Hepatocyte (in vitro differentiated cells): ENCODE measurements around the gene CCDC24. TPM values are rescaled to one million over a fixed set of nuclear protein-coding genes. Genes with fewer than 3 reads are reported as not detected.

Experiments
- DNase-seq: peaks from one replicate; pipeline ENCODE4 v3.0.0-alpha.2; 2016; ENCODE audit warnings: low spot score
- H2AFZ ChIP-seq: fragments of 200-600 bp; sonication (generic); 2 replicates; pipeline ENCODE4 v1.6.0; 2016; ENCODE audit warnings: antibody characterized with exemption, mild to moderate bottlenecking
- H3K27ac ChIP-seq: fragments of 200-600 bp; sonication (generic); 2 replicates; pipeline ENCODE4 v1.5.1; 2016; ENCODE audit warnings: mild to moderate bottlenecking
- H3K27me3 ChIP-seq: fragments of 200-600 bp; sonication (generic); 2 replicates; pipeline ENCODE4 v1.6.1; 2016
- H3K36me3 ChIP-seq: fragments of 200-600 bp; sonication (generic); replicated peaks from 2 replicates; pipeline ENCODE4 v1.5.1; 2016; ENCODE audit warnings: low read depth; ENCODE audit not compliant: insufficient read depth
- H3K4me1 ChIP-seq: fragments of 200-600 bp; sonication (generic); 2 replicates; pipeline ENCODE4 v1.5.1; 2016; ENCODE audit warnings: mild to moderate bottlenecking, moderate library complexity; ENCODE audit not compliant: insufficient read depth
- H3K4me2 ChIP-seq: fragments of 200-600 bp; sonication (generic); 2 replicates; pipeline ENCODE4 v1.6.0; 2016
- H3K4me3 ChIP-seq: fragments of 200-600 bp; sonication (generic); 2 replicates; pipeline ENCODE4 v1.5.1; 2016; ENCODE audit warnings: mild to moderate bottlenecking
- H3K79me2 ChIP-seq: fragments of 200-600 bp; sonication (generic); 2 replicates; pipeline ENCODE4 v1.6.0; 2017; ENCODE audit warnings: mild to moderate bottlenecking
- H3K9me2 ChIP-seq: fragments of 200-600 bp; sonication (generic); replicated peaks from 2 replicates; pipeline ENCODE4 v1.6.0; 2017; ENCODE audit warnings: mild to moderate bottlenecking; ENCODE audit not compliant: insufficient read depth
- H3K9me3 ChIP-seq: fragments of 200-600 bp; sonication (generic); 2 replicates; pipeline ENCODE4 v1.5.1; 2016; ENCODE audit warnings: low read depth, mild to moderate bottlenecking
- H4K20me1 ChIP-seq: fragments of 200-600 bp; sonication (generic); 2 replicates; pipeline ENCODE4 v1.6.0; 2016; ENCODE audit warnings: mild to moderate bottlenecking; ENCODE audit not compliant: insufficient read depth, poor library complexity, severe bottlenecking
- EZH2 ChIP-seq: fragments of 200-600 bp; sonication (generic); IDR thresholded peaks from 2 replicates; pipeline ENCODE4 v1.6.1; 2016; ENCODE audit warnings: antibody characterized with exemption, mild to moderate bottlenecking, borderline replicate concordance
- EZH2phosphoT487 ChIP-seq: fragments of 200-600 bp; sonication (generic); IDR thresholded peaks from one replicate; pipeline ENCODE4 v1.6.1; 2018; ENCODE audit warnings: antibody characterized with exemption, mild to moderate bottlenecking, low read depth, moderate library complexity; ENCODE audit not compliant: unreplicated experiment, severe bottlenecking
- whole genome bisulfite sequencing: methylation state at CpG from one replicate; pipeline ENCODE4 v1.1.6; 2016; ENCODE audit warnings: low lambda C conversion rate; ENCODE audit errors: missing lambda C conversion rate; 5-methylcytosine and 5-hydroxymethylcytosine counted together
- polyA plus RNA-seq: library from polyadenylated mRNA; unstranded; fragments of >200 nt; fragmentation: Nextera tagmentation; extraction: Ambion mirVana; gene quantifications from 2 replicates; pipeline ENCODE4 v1.2.1, GENCODE V29; 2016
- total RNA-seq: library from RNA; depleted of rRNA; stranded (reverse); fragments of >200 nt; gene quantifications from 2 replicates; pipeline ENCODE4 v1.2.3, GENCODE V29; 2014
- TF ChIP-seq, protein P1 (sequence below): fragments of 200-600 bp; sonication (generic); IDR thresholded peaks from 2 replicates; pipeline ENCODE4 v1.5.1; 2016; ENCODE audit warnings: antibody characterized with exemption, mild to moderate bottlenecking; ENCODE audit not compliant: poor library complexity

Gene CCDC24
- total and polyA plus RNA-seq, 2 experiments from 2014 or later, result 13.2 to 23.7 TPM

DNA sequence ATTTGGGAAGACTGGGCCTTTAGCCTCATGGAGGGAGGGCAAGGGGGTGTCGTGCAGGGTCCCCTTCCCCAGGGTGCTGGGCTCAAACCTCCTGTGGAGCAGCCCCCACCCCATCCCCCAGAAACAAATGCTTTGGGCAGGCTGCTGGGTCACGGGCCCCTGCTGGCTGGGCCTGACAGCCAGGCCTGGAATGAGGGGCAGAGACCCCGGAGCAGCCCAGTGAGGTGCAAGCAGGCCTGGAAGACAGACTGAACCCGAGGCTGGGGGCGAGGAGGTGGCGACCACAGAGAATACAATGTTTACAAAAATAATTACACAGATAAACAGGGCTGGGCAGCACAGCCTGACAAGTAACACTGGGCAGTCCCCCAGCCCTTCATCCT lies 5.3 kb downstream of the CCDC24 start:
- Histone ChIP-seq H3K4me2 (no peak overlapping the region), H3K4me3 (no peak overlapping the region), H3K27me3 (no peaks in the 10 kb centered on the region), H3K9me3 (no peaks in the 10 kb centered on the region), H2AFZ (no peak overlapping the region), H4K20me1 (no peaks in the 10 kb centered on the region), H3K9me2 (no peaks in the 10 kb centered on the region), H3K27ac (peak overlapping the region; percentile 7), H3K4me1 (peaks cover 13% of the 10 kb centered on the region), H3K36me3 (no peaks in the 10 kb centered on the region), H3K79me2 (peaks cover 5% of the 10 kb centered on the region)
- 69% methylated on average over 6 of the region's 6 CpGs for WGBS
- DNase-seq, result no peak
- TF ChIP-seq EZH2phosphoT487 (no peak), EZH2 (no peak)
- TF ChIP-seq, protein P1, sequence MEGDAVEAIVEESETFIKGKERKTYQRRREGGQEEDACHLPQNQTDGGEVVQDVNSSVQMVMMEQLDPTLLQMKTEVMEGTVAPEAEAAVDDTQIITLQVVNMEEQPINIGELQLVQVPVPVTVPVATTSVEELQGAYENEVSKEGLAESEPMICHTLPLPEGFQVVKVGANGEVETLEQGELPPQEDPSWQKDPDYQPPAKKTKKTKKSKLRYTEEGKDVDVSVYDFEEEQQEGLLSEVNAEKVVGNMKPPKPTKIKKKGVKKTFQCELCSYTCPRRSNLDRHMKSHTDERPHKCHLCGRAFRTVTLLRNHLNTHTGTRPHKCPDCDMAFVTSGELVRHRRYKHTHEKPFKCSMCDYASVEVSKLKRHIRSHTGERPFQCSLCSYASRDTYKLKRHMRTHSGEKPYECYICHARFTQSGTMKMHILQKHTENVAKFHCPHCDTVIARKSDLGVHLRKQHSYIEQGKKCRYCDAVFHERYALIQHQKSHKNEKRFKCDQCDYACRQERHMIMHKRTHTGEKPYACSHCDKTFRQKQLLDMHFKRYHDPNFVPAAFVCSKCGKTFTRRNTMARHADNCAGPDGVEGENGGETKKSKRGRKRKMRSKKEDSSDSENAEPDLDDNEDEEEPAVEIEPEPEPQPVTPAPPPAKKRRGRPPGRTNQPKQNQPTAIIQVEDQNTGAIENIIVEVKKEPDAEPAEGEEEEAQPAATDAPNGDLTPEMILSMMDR, result no peak

DNA sequence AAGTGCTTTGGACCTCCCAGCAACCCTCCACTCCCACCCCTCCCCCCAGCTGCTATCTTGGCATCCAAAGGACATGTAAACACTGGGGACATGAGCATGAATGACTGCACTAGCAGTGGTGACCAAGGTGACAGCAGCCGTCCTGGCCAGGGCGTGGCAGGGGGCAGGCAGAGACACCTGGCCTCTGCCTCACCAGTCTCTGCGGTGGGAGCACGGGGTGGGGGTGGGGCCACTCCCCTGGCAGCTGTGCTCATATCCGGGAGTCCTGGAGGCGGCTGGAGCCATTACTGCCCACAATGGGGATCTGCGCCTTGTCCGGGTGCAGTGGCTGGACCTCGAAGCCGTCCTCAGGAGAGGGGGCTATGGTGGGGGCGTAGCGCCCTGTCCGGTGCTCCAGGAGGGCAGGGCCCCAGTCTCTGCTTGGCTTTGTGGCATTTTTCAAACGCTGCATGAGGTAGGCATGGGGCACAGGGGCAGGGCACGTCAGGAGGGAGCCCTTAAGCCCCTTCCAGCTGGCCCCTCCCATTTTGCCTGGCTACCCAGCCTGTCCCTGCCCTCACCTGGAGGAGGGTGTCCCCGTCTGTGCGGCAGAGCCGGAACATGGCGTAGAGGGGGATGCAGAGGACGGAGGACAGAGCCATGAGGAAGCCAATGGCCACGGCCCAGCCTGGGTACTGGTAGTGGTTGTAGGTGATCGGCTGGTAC lies 6.0 kb downstream of the CCDC24 start:
- H3K9me3 ChIP-seq, result no peaks in the 10 kb centered on the region
- H3K4me1 ChIP-seq, result peaks cover 13% of the 10 kb centered on the region
- no peaks in the 10 kb centered on the region for H3K9me2 ChIP-seq
- H4K20me1 ChIP-seq, result no peaks in the 10 kb centered on the region
- peaks cover 5% of the 10 kb centered on the region for H3K79me2 ChIP-seq
- no peaks in the 10 kb centered on the region for H3K27me3 ChIP-seq
- H2AFZ ChIP-seq, result no peak overlapping the region
- no peak overlapping the region for H3K4me3 ChIP-seq
- H3K27ac ChIP-seq, result peak overlapping the region; percentile 35
- H3K36me3 ChIP-seq, result no peaks in the 10 kb centered on the region
- TF ChIP-seq, protein P1, result no peak
- TF ChIP-seq EZH2 (no peak), EZH2phosphoT487 (no peak)
- WGBS, result 78% methylated on average over 22 of the region's 22 CpGs
- DNase-seq, result peak; percentile 60
- H3K4me2 ChIP-seq, result no peak overlapping the region

DNA sequence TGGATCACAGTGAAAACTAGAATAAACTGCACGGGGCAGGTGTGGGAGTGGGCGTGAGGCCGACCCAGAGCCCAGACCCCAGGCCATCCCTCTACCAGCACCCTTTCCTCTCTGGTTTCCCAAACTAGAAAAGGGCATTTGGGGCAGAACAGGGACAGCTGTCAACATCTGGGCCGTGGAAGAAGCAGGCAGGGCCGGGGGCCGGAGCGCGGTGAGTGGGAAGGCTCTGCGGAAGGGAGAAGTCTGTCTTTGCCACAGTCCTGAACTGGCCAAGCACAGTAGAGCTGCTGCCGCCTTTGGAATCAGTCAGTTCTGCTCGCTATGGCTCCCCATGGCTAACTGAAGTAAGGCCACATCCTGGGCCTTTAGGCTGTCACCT lies 6.6 kb downstream of the CCDC24 start:
- WGBS, result 90% methylated on average over 11 of the region's 11 CpGs
- peaks cover 2% of the 10 kb centered on the region for H3K79me2 ChIP-seq
- no peak overlapping the region for H2AFZ ChIP-seq
- H3K9me3 ChIP-seq, result no peaks in the 10 kb centered on the region
- peaks cover 10% of the 10 kb centered on the region for H3K4me1 ChIP-seq
- H3K27ac ChIP-seq, result peak overlapping the region; percentile 35
- no peak overlapping the region for H3K4me2 ChIP-seq
- H3K9me2 ChIP-seq, result no peaks in the 10 kb centered on the region
- no peaks in the 10 kb centered on the region for H3K36me3 ChIP-seq
- H3K27me3 ChIP-seq, result no peaks in the 10 kb centered on the region
- TF ChIP-seq EZH2 (no peak), EZH2phosphoT487 (no peak)
- TF ChIP-seq, protein P1, result no peak
- H4K20me1 ChIP-seq, result no peaks in the 10 kb centered on the region
- no peak for DNase-seq
- no peak overlapping the region for H3K4me3 ChIP-seq
